Left lung (tissue), 10 donors: ENCODE results near the gene DOK7. TPM values are rescaled to one million over a fixed set of nuclear protein-coding genes. Genes with fewer than 3 reads are reported as not detected.

Experiments
- ATAC-seq: fragments of 200-7000 bp; cut with Tn5 transposase; one replicate; pipeline ENCODE4 v1.9.1; 2020; ENCODE audit warnings: moderate library complexity
- DNase-seq, 4 donors: peaks; one replicate each; pipeline ENCODE4 v3.0.0-alpha.2; 2013 to 2020
- H3K27ac ChIP-seq, 2 donors: fragments of 200-600 bp; sonication (generic) in 1 of 2; one replicate each; pipeline versions ENCODE4 v1.5.0 to v1.8.0; 2020 to 2021
- H3K27me3 ChIP-seq, 2 donors: fragments of 200-600 bp; sonication (generic) in 1 of 2; one replicate each; pipeline versions ENCODE4 v1.5.0 to v1.8.0; 2020 to 2021
- H3K36me3 ChIP-seq, 2 donors: fragments of 200-600 bp; sonication (generic) in 1 of 2; one replicate each; pipeline versions ENCODE4 v1.5.0 to v1.8.0; 2020 to 2021
- H3K4me1 ChIP-seq, 2 donors: fragments of 200-600 bp; one replicate each; pipeline ENCODE4 v1.8.0; 2021
- H3K4me3 ChIP-seq, 2 donors: fragments of 200-600 bp; sonication (generic) in 1 of 2; one replicate each; pipeline versions ENCODE4 v1.5.0 to v1.8.0; 2020 to 2021; ENCODE audit warnings: mild to moderate bottlenecking in 1 of 2
- H3K9me3 ChIP-seq, 2 donors: fragments of 200-600 bp; sonication (generic) in 1 of 2; one replicate each; pipeline versions ENCODE4 v1.5.0 to v1.8.0; 2020 to 2021
- CTCF ChIP-seq, 2 donors: fragments of 200-600 bp; sonication (generic) in 1 of 2; IDR thresholded peaks; one replicate each; pipeline versions ENCODE4 v1.5.0 to v1.8.0; 2021; ENCODE audit warnings: antibody characterized with exemption in 2 of 2
- intact Hi-C, 2 donors: fragments of 100-400 bp; cut with DNase I; formaldehyde crosslinking; loops; one replicate each; pipeline versions ENCODE4 v1.11.2 to v1.14.2; 2022
- polyA plus RNA-seq, 6 donors: library from polyadenylated mRNA; unstranded; fragments of 120-200 nt; gene quantifications; one replicate each; pipeline ENCODE4 v1.2.1, GENCODE V29; 2013; ENCODE audit not compliant: insufficient read length in 6 of 6
- total RNA-seq, 2 donors: library from RNA; stranded (reverse); fragmentation: NEBNext Ultra II Directional; extraction: Animal tissue kit (Norgen Biotek cat#: 25700); gene quantifications; one replicate each; pipeline ENCODE4 v1.2.1, GENCODE V29; 2021
- donor health status: DM: no; HTN: yes; CAD: no.
- donor health status: DM: no; HTN: no; CAD: no.

DOK7 gene
- total and polyA plus RNA-seq, 8 donors: 0.28 to 6.3 (median 1.2) TPM

GRCh38 chr4:3419836-3420605, 43.1 kb upstream of the DOK7 start:
- intact Hi-C loops: no loop called here
- ATAC-seq (no peak), DNase-seq (peak in 1 of 4 donors; percentile 49)
- no peak for TF ChIP-seq CTCF (IDR thresholded peaks at IDR 0.05)
- no peaks in the 10 kb centered on the region for H3K9me3 ChIP-seq
- no peaks in the 10 kb centered on the region for H3K4me1 ChIP-seq
- H3K27me3 ChIP-seq: no peaks in the 10 kb centered on the region
- H3K4me3 ChIP-seq: no peak overlapping the region
- peaks cover 0 to 64% of the 10 kb centered on the region in 2 donors for H3K36me3 ChIP-seq
- H3K27ac ChIP-seq: no peak overlapping the region

DNA sequence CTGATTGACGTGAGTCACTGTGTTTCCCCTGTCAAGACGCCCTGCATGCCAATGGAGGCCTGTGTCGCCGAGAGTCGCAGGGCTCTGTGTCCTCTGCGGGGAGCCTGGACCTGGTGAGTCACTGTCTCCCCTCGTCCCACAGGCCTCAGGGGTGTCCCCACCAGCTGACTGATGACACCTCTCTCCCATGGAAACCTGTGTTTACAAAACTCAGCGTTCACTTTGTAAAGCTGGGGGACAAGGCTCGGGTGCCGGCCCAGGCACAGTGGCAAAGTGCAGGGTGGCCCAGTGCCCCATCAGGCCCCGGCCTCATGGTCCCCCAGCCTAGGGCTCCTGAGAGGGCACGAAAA, 42.5 kb upstream of the DOK7 start:
- TF ChIP-seq CTCF (IDR thresholded peaks at IDR 0.05): no peak
- Histone ChIP-seq H3K4me3 (no peak overlapping the region), H3K4me1 (no peaks in the 10 kb centered on the region), H3K36me3 (peaks cover 0 to 61% of the 10 kb centered on the region in 2 donors), H3K27me3 (no peaks in the 10 kb centered on the region), H3K9me3 (no peaks in the 10 kb centered on the region), H3K27ac (no peak overlapping the region)
- DNase-seq (peak in 1 of 4 donors; percentile 69), ATAC-seq (no peak)
- intact Hi-C loops: no loop called here

GRCh38 chr4:3420956-3421355, 42.1 kb upstream of the DOK7 start:
- Histone ChIP-seq H3K27ac (no peak overlapping the region), H3K9me3 (no peaks in the 10 kb centered on the region), H3K4me3 (no peak overlapping the region), H3K36me3 (peaks cover 0 to 57% of the 10 kb centered on the region in 2 donors), H3K27me3 (no peaks in the 10 kb centered on the region), H3K4me1 (no peaks in the 10 kb centered on the region)
- DNase-seq (peak in 1 of 4 donors; percentile 52), ATAC-seq (no peak)
- intact Hi-C loops: no loop called here
- TF ChIP-seq CTCF (IDR thresholded peaks at IDR 0.05): no peak

- Histone ChIP-seq H3K4me3 (no peak overlapping the region), H3K4me1 (no peaks in the 10 kb centered on the region), H3K9me3 (no peaks in the 10 kb centered on the region), H3K36me3 (peaks cover 0 to 54% of the 10 kb centered on the region in 2 donors), H3K27ac (no peak overlapping the region), H3K27me3 (no peaks in the 10 kb centered on the region)
- ATAC-seq (no peak), DNase-seq (peak in 1 of 4 donors; percentile 74)
- no peak for TF ChIP-seq CTCF (IDR thresholded peaks at IDR 0.05)
- intact Hi-C loops: no loop called here
These were observed 41.6 kb upstream of the DOK7 start for GRCh38 chr4:3421470-3421869.

GRCh38 chr4:3422241-3422801, 40.8 kb upstream of the DOK7 start:
- H3K9me3 ChIP-seq: no peaks in the 10 kb centered on the region
- H3K27me3 ChIP-seq: no peaks in the 10 kb centered on the region
- peak in 1 of 4 donors; percentile 76 for DNase-seq
- intact Hi-C loops: no loop called here
- H3K4me3 ChIP-seq: no peak overlapping the region
- no peak for TF ChIP-seq CTCF (IDR thresholded peaks at IDR 0.05)
- H3K4me1 ChIP-seq: no peaks in the 10 kb centered on the region
- no peak for ATAC-seq
- peaks cover 0 to 49% of the 10 kb centered on the region in 2 donors for H3K36me3 ChIP-seq
- no peak overlapping the region for H3K27ac ChIP-seq
